ENCODE measurements around the gene DNASE1L3.
"Not testable (repeated sequence)": the region's sequence is repeated elsewhere in the genome, so short reads cannot be mapped to it uniquely, and the experiment has no call there.

Gene DNASE1L3

DNA sequence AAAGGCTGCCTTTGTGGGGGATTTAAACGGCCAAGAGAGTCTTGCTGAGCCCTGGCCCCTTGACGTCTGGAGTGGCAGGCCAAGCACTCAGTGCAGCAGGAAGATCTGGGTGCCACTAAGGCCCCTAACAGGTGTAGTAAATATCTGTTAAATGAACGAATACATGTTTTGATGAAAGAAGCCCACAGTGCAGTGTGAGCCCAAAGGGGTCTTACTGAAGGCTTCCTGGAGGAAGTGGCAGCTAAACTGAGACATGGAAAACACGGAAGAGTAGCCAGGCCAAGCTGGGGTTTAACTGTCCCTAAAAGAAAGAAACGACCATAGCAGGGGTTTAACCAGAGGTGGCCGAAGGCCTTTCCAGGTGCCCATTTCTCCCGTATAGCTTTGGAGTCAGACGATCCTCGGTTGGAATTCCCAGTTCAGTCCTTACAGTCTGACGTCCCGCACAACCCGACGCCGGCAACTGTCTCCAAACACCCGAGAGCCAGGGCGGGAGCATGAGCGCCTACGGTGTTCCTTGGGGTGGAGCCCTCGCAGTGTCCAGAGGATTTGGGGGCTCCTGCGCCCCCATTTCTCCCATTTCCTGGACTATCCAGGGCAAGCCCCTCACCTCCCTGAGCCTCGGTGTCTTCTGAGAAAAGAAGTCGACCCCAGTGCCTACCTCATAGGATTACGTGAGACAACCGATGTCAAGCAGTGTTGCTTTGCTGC, 25.9 kb upstream of the DNASE1L3 start:
- no peak for DNase-seq (ENCODE audit: low read depth in 2 of 2)

GRCh38 chr3:58235970-58236369, 25.2 kb upstream of the DNASE1L3 start:
- DNase-seq (ENCODE audit: low read depth in 2 of 2), result no peak

GRCh38 chr3:58234516-58234931, 23.8 kb upstream of the DNASE1L3 start:
- DNase-seq (ENCODE audit: low read depth in 2 of 2), result no peak

DNA sequence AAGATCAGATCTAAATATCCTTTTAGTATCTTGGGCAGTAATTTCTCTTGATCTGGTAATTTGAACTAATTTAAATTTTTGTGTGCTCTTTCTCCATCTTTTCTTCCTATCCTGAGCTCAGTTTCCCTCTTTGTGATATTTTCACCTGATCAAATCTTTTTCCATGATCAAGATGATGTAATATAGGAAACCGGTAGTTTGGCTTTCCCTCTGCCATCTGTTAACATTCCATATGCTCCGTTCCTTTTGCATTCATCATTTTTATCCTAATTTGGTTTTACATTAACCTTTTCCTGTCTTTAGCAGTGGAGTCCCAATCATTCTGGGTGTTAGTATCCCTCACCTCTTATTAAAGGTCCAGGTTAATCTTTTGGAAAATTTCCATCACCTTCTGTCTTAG, 20.9 kb upstream of the DNASE1L3 start:
- DNase-seq (ENCODE audit: low read depth in 2 of 2), result no peak

- no peak for DNase-seq (ENCODE audit: low read depth in 2 of 2)
These were observed 20.2 kb upstream of the DNASE1L3 start for GRCh38 chr3:58230876-58231552.

GRCh38 chr3:58227933-58228332, 17.2 kb upstream of the DNASE1L3 start:
- DNase-seq (ENCODE audit: low read depth in 2 of 2), result not testable (repeated sequence)

DNA sequence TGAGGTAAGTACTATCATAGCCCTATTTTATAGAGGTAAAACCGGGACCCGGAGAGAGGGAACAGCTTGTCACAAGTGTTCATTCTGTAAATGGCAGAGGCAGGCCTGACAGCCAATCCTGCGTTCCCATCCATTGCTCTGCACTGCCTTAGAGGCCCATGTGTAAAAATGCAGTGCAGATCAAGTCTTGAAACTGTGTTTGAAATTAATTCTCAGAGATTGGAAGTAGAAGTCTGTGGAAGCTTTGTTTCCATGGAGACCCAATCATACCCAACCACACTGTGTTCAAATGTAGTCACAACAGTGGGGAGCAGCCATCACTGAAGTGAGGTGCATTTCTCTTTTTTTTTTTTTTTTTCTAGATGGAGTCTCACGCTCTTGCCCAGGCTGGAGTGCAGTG, 13.1 kb upstream of the DNASE1L3 start:
- DNase-seq (ENCODE audit: low read depth in 2 of 2), result no peak

GRCh38 chr3:58222161-58222724, 11.5 kb upstream of the DNASE1L3 start:
- no peak for DNase-seq (ENCODE audit: low read depth in 2 of 2)

DNA sequence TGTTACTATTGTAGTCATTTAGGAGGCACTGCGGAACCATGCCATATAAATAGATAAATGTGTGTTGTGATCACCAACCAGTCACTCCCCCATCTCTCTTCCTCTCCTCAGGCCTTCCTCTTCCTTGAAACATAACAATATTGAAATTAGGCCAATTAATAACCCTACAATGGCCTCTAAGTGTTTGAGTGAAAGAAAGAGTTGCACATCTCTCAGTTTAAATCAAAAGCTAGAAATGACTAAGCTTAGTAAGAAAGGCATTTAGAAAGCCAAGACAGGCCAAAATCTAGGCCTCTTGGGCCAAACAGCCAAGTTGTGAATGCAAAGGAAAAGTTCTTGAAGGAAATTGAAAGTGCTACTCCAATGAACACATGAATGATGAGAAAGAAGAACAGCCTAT, 8.1 kb upstream of the DNASE1L3 start:
- DNase-seq (ENCODE audit: low read depth in 2 of 2), result no peak

DNA sequence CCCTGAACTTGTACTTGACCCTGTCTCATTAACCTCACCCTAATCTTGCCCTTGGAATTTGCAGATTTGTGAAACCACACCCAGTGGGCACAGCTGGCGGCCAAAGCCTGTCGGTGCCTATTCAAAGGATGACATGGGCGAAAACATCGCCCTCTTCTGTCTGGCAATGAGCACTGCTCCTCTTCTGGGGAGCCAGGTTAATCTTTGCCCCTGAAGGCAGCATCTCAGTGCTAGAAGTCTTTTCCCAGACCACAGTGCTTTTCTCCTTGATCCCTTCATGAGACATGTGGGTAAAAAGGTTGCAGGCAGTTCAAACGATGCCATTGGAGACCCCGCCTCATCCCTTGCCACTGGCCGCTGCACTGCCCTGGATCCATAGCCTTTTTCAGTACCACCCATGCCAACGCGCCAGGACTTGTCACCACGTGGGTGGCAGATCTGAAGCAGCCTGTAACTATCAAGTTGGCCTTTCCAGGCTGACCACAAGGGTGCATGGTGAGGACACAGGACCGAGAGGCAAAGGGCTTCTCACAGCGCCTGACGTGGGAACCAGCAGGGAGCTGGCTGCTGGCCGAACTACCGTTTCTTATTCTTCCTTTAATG, 6.5 kb upstream of the DNASE1L3 start:
- peak in 1 of 2 donors; percentile 15 for DNase-seq (ENCODE audit: low read depth in 2 of 2)

- DNase-seq (ENCODE audit: low read depth in 2 of 2), result no peak
These were observed 5.9 kb upstream of the DNASE1L3 start for GRCh38 chr3:58216496-58217195.

DNA sequence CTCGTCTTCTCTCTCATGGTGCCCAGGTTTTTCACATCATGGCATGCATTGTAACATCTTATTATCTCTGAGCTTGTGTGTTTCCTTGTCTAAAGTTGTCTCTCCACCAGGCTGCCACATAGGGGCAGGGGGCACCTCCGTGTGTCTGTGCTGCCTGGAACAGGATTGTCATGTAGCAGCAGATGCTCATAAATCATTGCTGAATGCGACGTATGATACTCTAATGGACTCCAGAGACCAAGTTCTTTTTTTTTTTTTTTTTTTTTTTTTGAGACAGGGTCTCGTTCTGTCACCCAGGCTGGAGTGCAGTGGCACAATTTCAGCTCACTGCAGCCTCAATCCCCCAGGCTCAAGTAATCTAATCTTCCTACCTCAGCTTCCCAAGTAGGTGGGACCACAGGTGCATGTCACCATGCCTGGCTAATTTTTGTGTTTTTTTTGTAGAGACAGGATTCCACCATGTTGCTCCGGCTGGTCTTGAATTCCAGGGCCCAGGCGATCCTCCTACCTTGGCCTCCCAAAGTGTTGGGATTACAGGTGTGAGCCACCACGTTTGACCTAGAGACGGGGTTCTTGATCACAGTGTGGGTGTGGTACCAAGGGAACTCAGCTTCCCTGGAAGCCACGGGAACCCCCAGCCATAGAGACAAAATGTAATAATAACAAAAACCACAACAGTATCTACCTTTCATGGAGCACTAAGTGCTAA, 4.7 kb upstream of the DNASE1L3 start:
- DNase-seq (ENCODE audit: low read depth in 2 of 2), result no peak

- no peak for DNase-seq (ENCODE audit: low read depth in 2 of 2)
These were observed 3.9 kb upstream of the DNASE1L3 start for GRCh38 chr3:58214484-58215316.

DNA sequence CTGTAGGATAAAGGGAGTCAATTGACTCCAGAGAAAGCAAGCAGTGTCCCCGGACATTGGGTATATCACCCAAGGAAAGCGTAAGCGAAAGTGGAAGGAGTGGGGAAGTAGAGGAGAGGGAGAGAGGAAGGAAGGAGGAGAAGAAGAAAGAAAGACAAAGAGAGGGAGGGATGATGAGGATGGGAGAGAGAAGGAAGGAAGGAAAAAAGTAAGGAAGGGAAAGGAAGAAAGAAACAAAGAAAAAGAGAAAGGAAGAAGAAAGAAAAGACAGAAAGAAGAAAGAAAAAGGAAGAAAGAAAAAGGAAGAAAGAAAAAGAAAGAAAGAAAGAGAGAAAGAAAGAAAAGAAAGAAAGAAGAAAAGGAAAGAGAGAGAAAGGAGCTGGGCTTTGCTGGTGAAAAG, 839 bp downstream of the DNASE1L3 start:
- DNase-seq (ENCODE audit: low read depth in 2 of 2), result no peak

DNA sequence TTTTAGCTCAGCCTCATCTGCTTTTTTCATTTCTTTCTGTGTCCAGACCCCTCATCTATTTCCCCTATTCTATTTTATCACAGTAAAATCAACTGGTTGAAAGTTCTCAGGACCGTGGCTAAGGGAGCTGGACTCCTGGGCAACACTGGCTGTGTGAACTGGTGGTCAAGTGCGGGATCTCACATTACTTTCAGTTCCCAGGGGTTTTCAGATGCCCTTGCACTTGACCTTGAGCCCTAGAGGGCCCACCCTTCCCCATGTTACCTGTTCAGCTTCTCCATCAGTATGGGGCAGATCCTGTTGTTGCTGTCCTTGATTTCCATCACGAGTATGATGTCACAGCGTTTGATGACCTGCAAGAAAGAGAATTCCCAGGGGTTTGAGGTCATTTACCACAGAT, 2.8 kb downstream of the DNASE1L3 start:
- no peak for DNase-seq (ENCODE audit: low read depth in 2 of 2)

- DNase-seq (ENCODE audit: low read depth in 2 of 2), result no peak
These were observed 4.3 kb downstream of the DNASE1L3 start for GRCh38 chr3:58206406-58207011.

- no peak for DNase-seq (ENCODE audit: low read depth in 2 of 2)
These were observed 4.8 kb downstream of the DNASE1L3 start for GRCh38 chr3:58205981-58206380.

DNA sequence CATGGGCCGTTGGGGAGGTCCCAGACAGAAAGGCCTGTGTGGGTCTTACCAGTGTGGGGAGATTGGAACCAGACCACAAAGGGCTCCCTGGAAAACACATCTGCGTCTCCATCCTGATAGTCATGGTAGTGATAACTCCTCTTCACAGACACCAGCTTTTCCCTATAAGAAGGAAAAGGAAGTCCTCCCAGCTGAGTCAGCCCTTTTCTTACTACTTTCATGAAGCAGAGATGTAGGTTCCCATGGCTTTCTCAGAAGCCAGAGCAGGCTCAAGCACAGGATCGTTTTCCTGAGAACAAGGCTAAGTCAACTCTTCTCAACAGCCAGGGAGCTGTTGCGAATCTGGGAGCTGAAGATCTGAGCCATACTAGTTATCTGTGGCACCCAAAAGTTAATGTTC, 6.1 kb downstream of the DNASE1L3 start:
- DNase-seq (ENCODE audit: low read depth in 2 of 2), result no peak

- DNase-seq (ENCODE audit: low read depth in 2 of 2), result no peak
These were observed 7.2 kb downstream of the DNASE1L3 start for GRCh38 chr3:58203541-58203940.

- no peak for DNase-seq (ENCODE audit: low read depth in 2 of 2)
These were observed 7.8 kb downstream of the DNASE1L3 start for GRCh38 chr3:58202917-58203360.

Measured in stimulated activated CD4-positive, alpha-beta T cell treated with anti-CD3 and anti-CD28 coated beads, Interleukin-1b, Interleukin-23, amount 100 ng/mL, for 1 hour (primary cell).